ENCODE data around the gene P2RY8.
"Not testable (repeated sequence)": the region's sequence is repeated elsewhere in the genome, so short reads cannot be mapped to it uniquely, and the experiment has no call there.

Gene P2RY8

GRCh38 chrX:1531096-1531890 lies 5.7 kb downstream of the P2RY8 start:
- H3K4me3 Mint-ChIP-seq = no peak overlapping the region
- H3K27me3 Mint-ChIP-seq = no peaks in the 10 kb centered on the region
- DNase-seq = peak; percentile 66
- no peaks in the 10 kb centered on the region for H3K9me3 Mint-ChIP-seq
- H3K4me1 Mint-ChIP-seq = peaks cover 24% of the 10 kb centered on the region
- no peak overlapping the region for H3K27ac Mint-ChIP-seq
- H3K36me3 Mint-ChIP-seq (ENCODE audit: low read depth) = peaks cover 2% of the 10 kb centered on the region
- peak; percentile 26 for ATAC-seq

GRCh38 chrX:1529756-1530155 lies 7.2 kb downstream of the P2RY8 start:
- DNase-seq (no peak), ATAC-seq (no peak)
- peaks cover 2% of the 10 kb centered on the region for H3K36me3 Mint-ChIP-seq (ENCODE audit: low read depth)
- no peak overlapping the region for H3K4me3 Mint-ChIP-seq
- peaks cover 10% of the 10 kb centered on the region for H3K4me1 Mint-ChIP-seq
- H3K9me3 Mint-ChIP-seq = no peaks in the 10 kb centered on the region
- H3K27me3 Mint-ChIP-seq = no peaks in the 10 kb centered on the region
- no peak overlapping the region for H3K27ac Mint-ChIP-seq

- peaks cover 2% of the 10 kb centered on the region for H3K36me3 Mint-ChIP-seq (ENCODE audit: low read depth)
- ATAC-seq = no peak
- no peak overlapping the region for H3K27ac Mint-ChIP-seq
- no peaks in the 10 kb centered on the region for H3K27me3 Mint-ChIP-seq
- peaks cover 6% of the 10 kb centered on the region for H3K4me1 Mint-ChIP-seq
- no peak for DNase-seq
- no peak overlapping the region for H3K4me3 Mint-ChIP-seq
- no peaks in the 10 kb centered on the region for H3K9me3 Mint-ChIP-seq
These were observed 7.7 kb downstream of the P2RY8 start for GRCh38 chrX:1529328-1529727.

- H3K36me3 Mint-ChIP-seq (ENCODE audit: low read depth) = peaks cover 2% of the 10 kb centered on the region
- DNase-seq (no peak), ATAC-seq (no peak)
- peaks cover 5% of the 10 kb centered on the region for H3K4me1 Mint-ChIP-seq
- H3K27me3 Mint-ChIP-seq = no peaks in the 10 kb centered on the region
- no peak overlapping the region for H3K27ac Mint-ChIP-seq
- no peaks in the 10 kb centered on the region for H3K9me3 Mint-ChIP-seq
- no peak overlapping the region for H3K4me3 Mint-ChIP-seq
These were observed 8.1 kb downstream of the P2RY8 start for GRCh38 chrX:1528884-1529203.

- Mint-ChIP-seq H3K4me1 (peaks cover 5% of the 10 kb centered on the region), H3K4me3 (no peak overlapping the region), H3K27ac (no peak overlapping the region), H3K9me3 (no peaks in the 10 kb centered on the region), H3K27me3 (no peaks in the 10 kb centered on the region), H3K36me3 (ENCODE audit: low read depth) (peaks cover 2% of the 10 kb centered on the region)
- ATAC-seq = peak; percentile 38
- DNase-seq = no peak
These were observed 8.7 kb downstream of the P2RY8 start for GRCh38 chrX:1528186-1528883.

- no peak for ATAC-seq
- H3K4me3 Mint-ChIP-seq = no peak overlapping the region
- no peak for DNase-seq
- H3K4me1 Mint-ChIP-seq = peaks cover 4% of the 10 kb centered on the region
- H3K27ac Mint-ChIP-seq = no peak overlapping the region
- H3K9me3 Mint-ChIP-seq = no peaks in the 10 kb centered on the region
- no peaks in the 10 kb centered on the region for H3K27me3 Mint-ChIP-seq
- H3K36me3 Mint-ChIP-seq (ENCODE audit: low read depth) = peaks cover 4% of the 10 kb centered on the region
These were observed 9.5 kb downstream of the P2RY8 start for GRCh38 chrX:1527457-1527856.

GRCh38 chrX:1526565-1526964 lies 10.4 kb downstream of the P2RY8 start:
- Mint-ChIP-seq H3K27ac (no peak overlapping the region), H3K9me3 (no peaks in the 10 kb centered on the region), H3K4me3 (no peak overlapping the region), H3K36me3 (ENCODE audit: low read depth) (peaks cover 6% of the 10 kb centered on the region), H3K4me1 (peaks cover 9% of the 10 kb centered on the region), H3K27me3 (no peaks in the 10 kb centered on the region)
- DNase-seq = no peak
- no peak for ATAC-seq

- H3K27me3 Mint-ChIP-seq = no peaks in the 10 kb centered on the region
- ATAC-seq (no peak), DNase-seq (no peak)
- peaks cover 17% of the 10 kb centered on the region for H3K4me1 Mint-ChIP-seq
- H3K27ac Mint-ChIP-seq = no peak overlapping the region
- no peak overlapping the region for H3K4me3 Mint-ChIP-seq
- no peaks in the 10 kb centered on the region for H3K9me3 Mint-ChIP-seq
- peaks cover 9% of the 10 kb centered on the region for H3K36me3 Mint-ChIP-seq (ENCODE audit: low read depth)
These were observed 11.2 kb downstream of the P2RY8 start for GRCh38 chrX:1525583-1526355.

- Mint-ChIP-seq H3K9me3 (no peaks in the 10 kb centered on the region), H3K4me3 (no peak overlapping the region), H3K4me1 (peaks cover 25% of the 10 kb centered on the region), H3K27ac (no peak overlapping the region), H3K36me3 (ENCODE audit: low read depth) (peaks cover 9% of the 10 kb centered on the region), H3K27me3 (no peaks in the 10 kb centered on the region)
- DNase-seq = no peak
- ATAC-seq = no peak
These were observed 12.0 kb downstream of the P2RY8 start for GRCh38 chrX:1524874-1525582.

GRCh38 chrX:1522905-1523304 lies 14.1 kb downstream of the P2RY8 start:
- not testable (repeated sequence) for H3K4me3 Mint-ChIP-seq, H3K27me3 Mint-ChIP-seq, DNase-seq, ATAC-seq, H3K9me3 Mint-ChIP-seq
- H3K36me3 Mint-ChIP-seq (ENCODE audit: low read depth) = peaks cover 16% of the 10 kb centered on the region
- H3K4me1 Mint-ChIP-seq = peaks cover 40% of the 10 kb centered on the region
- H3K27ac Mint-ChIP-seq = peak overlapping the region; percentile 10

- peaks cover 45% of the 10 kb centered on the region for H3K4me1 Mint-ChIP-seq
- DNase-seq = peak; percentile 70
- peaks cover 16% of the 10 kb centered on the region for H3K36me3 Mint-ChIP-seq (ENCODE audit: low read depth)
- H3K9me3 Mint-ChIP-seq = no peaks in the 10 kb centered on the region
- peak overlapping the region; percentile 77 for H3K4me3 Mint-ChIP-seq
- no peaks in the 10 kb centered on the region for H3K27me3 Mint-ChIP-seq
- peak overlapping the region; percentile 86 for H3K27ac Mint-ChIP-seq
- ATAC-seq = peak; percentile 90
These were observed 15.5 kb downstream of the P2RY8 start for GRCh38 chrX:1521459-1521956.

GRCh38 chrX:1520350-1520749 lies 16.6 kb downstream of the P2RY8 start:
- Mint-ChIP-seq H3K9me3 (no peaks in the 10 kb centered on the region), H3K27ac (peak overlapping the region; percentile 13), H3K4me3 (no peak overlapping the region), H3K27me3 (no peaks in the 10 kb centered on the region), H3K36me3 (ENCODE audit: low read depth) (peaks cover 16% of the 10 kb centered on the region), H3K4me1 (peaks cover 47% of the 10 kb centered on the region)
- ATAC-seq = no peak
- DNase-seq = no peak

- Mint-ChIP-seq H3K4me1 (peaks cover 47% of the 10 kb centered on the region), H3K27me3 (no peaks in the 10 kb centered on the region), H3K9me3 (no peaks in the 10 kb centered on the region), H3K36me3 (ENCODE audit: low read depth) (peaks cover 16% of the 10 kb centered on the region), H3K4me3 (no peak overlapping the region), H3K27ac (no peak overlapping the region)
- DNase-seq (no peak), ATAC-seq (no peak)
These were observed 17.9 kb downstream of the P2RY8 start for GRCh38 chrX:1519022-1519497.

- Mint-ChIP-seq H3K27me3 (no peaks in the 10 kb centered on the region), H3K36me3 (ENCODE audit: low read depth) (peaks cover 21% of the 10 kb centered on the region), H3K27ac (no peak overlapping the region), H3K4me3 (no peak overlapping the region), H3K9me3 (no peaks in the 10 kb centered on the region), H3K4me1 (peaks cover 47% of the 10 kb centered on the region)
- ATAC-seq (no peak), DNase-seq (no peak)
These were observed 18.5 kb downstream of the P2RY8 start for GRCh38 chrX:1518512-1518911.
